Measurements from ENCODE around the gene PDE11A. TPM values are rescaled to one million over a fixed set of nuclear protein-coding genes. Genes with fewer than 3 reads are reported as not detected.

The PDE11A gene
- total and polyA plus RNA-seq, 9 donors: 0.15 to 2.0 (median 0.42) TPM; not detected in 1

- H3K27ac ChIP-seq: no peak overlapping the region
- no peak for DNase-seq
- WGBS, 3 donors: 46 to 78% (median 77%) methylated on average over 3 of the region's 3 CpGs
- intact Hi-C loops (cut with DNase I): no loop called here
- peaks cover 9% of the 10 kb centered on the region for H3K4me1 ChIP-seq (ENCODE audit: insufficient read depth)
- no peaks in the 10 kb centered on the region for H3K27me3 ChIP-seq
- no peak overlapping the region for H3K4me3 ChIP-seq
- H3K9me3 ChIP-seq: no peaks in the 10 kb centered on the region
- H3K36me3 ChIP-seq: no peaks in the 10 kb centered on the region
- no peak for TF ChIP-seq CTCF (IDR thresholded peaks at IDR 0.05)
Measured at GRCh38 chr2:177676636-177677035, 395.9 kb downstream of the PDE11A start.

- intact Hi-C loops (cut with DNase I): no loop called here
- no peak for DNase-seq
- Histone ChIP-seq H3K4me3 (no peak overlapping the region), H3K27ac (no peak overlapping the region), H3K27me3 (no peaks in the 10 kb centered on the region), H3K36me3 (no peaks in the 10 kb centered on the region), H3K4me1 (ENCODE audit: insufficient read depth) (peaks cover 9% of the 10 kb centered on the region), H3K9me3 (no peaks in the 10 kb centered on the region)
- 23 to 39% (median 32%) methylated on average over 1 of the region's 1 CpG for WGBS, 3 donors
- TF ChIP-seq CTCF (IDR thresholded peaks at IDR 0.05): no peak
- no peak for TF ChIP-seq POLR2A (IDR thresholded peaks at IDR 0.05)
- no peak for TF ChIP-seq EP300 (IDR thresholded peaks at IDR 0.05)
Measured at GRCh38 chr2:177675825-177676224, 396.8 kb downstream of the PDE11A start.

GRCh38 chr2:177675350-177675821 is 397.2 kb downstream of the PDE11A start:
- 5 to 12% (median 7%) methylated on average over 6 of the region's 6 CpGs for WGBS, 3 donors
- TF ChIP-seq POLR2A (IDR thresholded peaks at IDR 0.05) (no peak), CTCF (IDR thresholded peaks at IDR 0.05) (no peak), EP300 (IDR thresholded peaks at IDR 0.05) (no peak)

GRCh38 chr2:177673602-177674595 is 398.7 kb downstream of the PDE11A start:
- no peak overlapping the region for H3K27ac ChIP-seq
- H3K4me3 ChIP-seq: no peak overlapping the region
- intact Hi-C loops (cut with DNase I): no loop called here
- TF ChIP-seq EP300 (IDR thresholded peaks at IDR 0.05): no peak
- no peak for TF ChIP-seq POLR2A (IDR thresholded peaks at IDR 0.05)
- no peak for TF ChIP-seq CTCF (IDR thresholded peaks at IDR 0.05)
- no peaks in the 10 kb centered on the region for H3K27me3 ChIP-seq
- H3K9me3 ChIP-seq: no peaks in the 10 kb centered on the region
- H3K4me1 ChIP-seq (ENCODE audit: insufficient read depth): peaks cover 7% of the 10 kb centered on the region
- no peak for DNase-seq
- no peaks in the 10 kb centered on the region for H3K36me3 ChIP-seq
- WGBS, 3 donors: 81 to 88% (median 83%) methylated on average over 9 of the region's 9 CpGs

More at GRCh38 chr2:177675350-177675821, 397.2 kb downstream of the PDE11A start:
- no peak for DNase-seq
- H3K27me3 ChIP-seq: no peaks in the 10 kb centered on the region
- H3K27ac ChIP-seq: no peak overlapping the region
- H3K4me3 ChIP-seq: no peak overlapping the region
- peaks cover 9% of the 10 kb centered on the region for H3K4me1 ChIP-seq (ENCODE audit: insufficient read depth)
- no peaks in the 10 kb centered on the region for H3K36me3 ChIP-seq
- no peaks in the 10 kb centered on the region for H3K9me3 ChIP-seq
- intact Hi-C loops (cut with DNase I): no loop called here
